LNCAP (cell line): Measurements from ENCODE around the gene CDKN2C.

ENCODE experiments used
- CTCF ChIP-seq: fragments of 450-650 bp; IDR thresholded peaks from 2 replicates; pipeline ENCODE4 v1.5.1; 2017; ENCODE audit warnings: mild to moderate bottlenecking

The CDKN2C gene

GRCh38 chr1:50980505-50980904, 10.5 kb downstream of the CDKN2C start:
- TF ChIP-seq CTCF, result no peak

GRCh38 chr1:50981741-50982140, 11.7 kb downstream of the CDKN2C start:
- no peak for TF ChIP-seq CTCF

GRCh38 chr1:50982611-50983010, 12.6 kb downstream of the CDKN2C start:
- TF ChIP-seq CTCF, result no peak

- TF ChIP-seq CTCF, result no peak
These were observed 13.3 kb downstream of the CDKN2C start for GRCh38 chr1:50983219-50983802.

- TF ChIP-seq CTCF, result no peak
These were observed 15.0 kb downstream of the CDKN2C start for GRCh38 chr1:50985094-50985493.

- no peak for TF ChIP-seq CTCF
These were observed 16.6 kb downstream of the CDKN2C start for GRCh38 chr1:50986653-50987052.

GRCh38 chr1:50989694-50990093, 19.6 kb downstream of the CDKN2C start:
- TF ChIP-seq CTCF, result no peak
